Gastrocnemius medialis (tissue), 4 donors: Measurements from ENCODE around the gene THSD4. TPM values are rescaled to one million over a fixed set of nuclear protein-coding genes. Genes with fewer than 3 reads are reported as not detected.

Experiments used
- ATAC-seq, 2 donors: fragments of 150-250 bp; one replicate each; pipeline ENCODE4 v1.9.1; 2016
- DNase-seq, 2 donors: peaks; one replicate each; pipeline ENCODE4 v3.0.0-alpha.2; 2019
- H3K27ac ChIP-seq, 4 donors: fragments of 200-600 bp; sonication (generic); 1 replicate in 1 of 4; 2 replicates in 3 of 4; pipeline ENCODE4 v1.5.1; 2016 to 2018; ENCODE audit warnings: mild to moderate bottlenecking in 2 of 4, moderate library complexity in 1 of 4
- H3K27me3 ChIP-seq, 3 donors: fragments of 200-600 bp; sonication (generic) in 2 of 3; 1 replicate in 1 of 3; 2 replicates in 2 of 3; pipeline versions ENCODE4 v1.5.1 to v1.6.0; 2016 to 2019; ENCODE audit warnings: mild to moderate bottlenecking in 1 of 3, moderate library complexity in 1 of 3
- H3K36me3 ChIP-seq, 2 donors: fragments of 200-600 bp; sonication (generic) in 1 of 2; one replicate each; pipeline ENCODE4 v1.5.1; 2017 to 2018
- H3K4me1 ChIP-seq, 2 donors: fragments of 200-600 bp; sonication (generic) in 1 of 2; one replicate each; pipeline ENCODE4 v1.5.1; 2016 to 2017; ENCODE audit warnings: mild to moderate bottlenecking in 2 of 2
- H3K4me3 ChIP-seq, 4 donors: fragments of 200-600 bp; sonication (generic) in 3 of 4; 1 replicate in 1 of 4; 2 replicates in 3 of 4; pipeline ENCODE4 v1.5.1; 2016 to 2019; ENCODE audit warnings: mild to moderate bottlenecking in 2 of 4
- H3K9me3 ChIP-seq, 3 donors: fragments of 200-600 bp; sonication (generic) in 2 of 3; 1 replicate in 1 of 3; 2 replicates in 2 of 3; pipeline ENCODE4 v1.5.1; 2016 to 2019
- POLR2A ChIP-seq, 2 donors: fragments of 450-650 bp; IDR thresholded peaks; one replicate each; pipeline ENCODE4 v1.6.1; 2017; ENCODE audit warnings: antibody characterized with exemption in 2 of 2, mild to moderate bottlenecking in 2 of 2, moderate library complexity in 2 of 2
- in situ Hi-C, 4 donors: fragments of 200-750 bp; cut with MboI; loops; one replicate each; pipeline versions ENCODE4 v1.15.0 to v1.8.0; 2017; ENCODE audit warnings: low sequenced_read_pairs in 4 of 4
- intact Hi-C: fragments of 100-400 bp; cut with DNase I; formaldehyde crosslinking; loops from one replicate; pipeline ENCODE4 v1.15.1; 2023; ENCODE audit warnings: low total_unique reads
- total RNA-seq, 4 donors: library from RNA; depleted of rRNA; stranded (reverse); fragments of >200 nt; gene quantifications; one replicate each; pipeline versions ENCODE4 v1.1.0 to v1.2.3, GENCODE V29; 2016
- TF ChIP-seq, protein P1 (sequence below), 5 experiments: fragments of 450-650 bp in 3 of 5; fragments of 200-600 bp in 2 of 5; sonication (generic) in 2 of 5; IDR thresholded peaks in 4 of 5; conservative IDR thresholded peaks in 1 of 5; 1 replicate in 4 of 5; 2 replicates in 1 of 5; pipeline ENCODE4 v1.5.1; 2016 to 2019; ENCODE audit warnings: antibody characterized with exemption in 5 of 5, mild to moderate bottlenecking in 3 of 5, moderate library complexity in 3 of 5

Gene THSD4
- total RNA-seq, 4 donors from 2014 or later, result 0.35 to 3.1 (median 0.60) TPM

DNA sequence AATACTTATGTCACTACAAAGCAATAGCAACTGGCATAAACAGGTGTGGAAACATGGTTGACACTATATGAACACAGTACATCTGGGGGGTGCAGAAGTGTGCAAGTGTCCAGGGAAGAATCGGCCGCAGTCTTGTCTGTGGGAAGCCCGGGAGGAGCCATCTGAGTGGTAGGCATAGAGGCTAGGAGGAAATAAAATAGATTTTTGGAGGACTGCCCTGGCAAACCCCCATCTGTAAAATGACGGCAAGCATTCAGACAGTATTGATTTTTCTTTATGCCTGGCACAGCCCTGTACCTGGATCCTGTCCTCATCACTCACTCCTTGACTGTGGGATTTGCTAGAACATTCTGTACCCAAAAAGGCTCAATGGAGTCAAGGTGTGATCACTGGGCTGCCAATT, 31.3 kb downstream of the THSD4 start:
- intact Hi-C loops (no loop called here), in situ Hi-C loops (no loop called here)
- no peaks in the 10 kb centered on the region for H3K36me3 ChIP-seq
- H3K27me3 ChIP-seq, result no peaks in the 10 kb centered on the region
- no peak for ATAC-seq
- DNase-seq, result no peak
- H3K27ac ChIP-seq, result peak overlapping the region in 3 of 4 donors; percentile 76 to 79 (median 77)
- no peaks in the 10 kb centered on the region for H3K9me3 ChIP-seq
- H3K4me1 ChIP-seq, result peaks cover 45 to 53% of the 10 kb centered on the region in 2 donors
- no peak overlapping the region for H3K4me3 ChIP-seq
- TF ChIP-seq, protein P1, sequence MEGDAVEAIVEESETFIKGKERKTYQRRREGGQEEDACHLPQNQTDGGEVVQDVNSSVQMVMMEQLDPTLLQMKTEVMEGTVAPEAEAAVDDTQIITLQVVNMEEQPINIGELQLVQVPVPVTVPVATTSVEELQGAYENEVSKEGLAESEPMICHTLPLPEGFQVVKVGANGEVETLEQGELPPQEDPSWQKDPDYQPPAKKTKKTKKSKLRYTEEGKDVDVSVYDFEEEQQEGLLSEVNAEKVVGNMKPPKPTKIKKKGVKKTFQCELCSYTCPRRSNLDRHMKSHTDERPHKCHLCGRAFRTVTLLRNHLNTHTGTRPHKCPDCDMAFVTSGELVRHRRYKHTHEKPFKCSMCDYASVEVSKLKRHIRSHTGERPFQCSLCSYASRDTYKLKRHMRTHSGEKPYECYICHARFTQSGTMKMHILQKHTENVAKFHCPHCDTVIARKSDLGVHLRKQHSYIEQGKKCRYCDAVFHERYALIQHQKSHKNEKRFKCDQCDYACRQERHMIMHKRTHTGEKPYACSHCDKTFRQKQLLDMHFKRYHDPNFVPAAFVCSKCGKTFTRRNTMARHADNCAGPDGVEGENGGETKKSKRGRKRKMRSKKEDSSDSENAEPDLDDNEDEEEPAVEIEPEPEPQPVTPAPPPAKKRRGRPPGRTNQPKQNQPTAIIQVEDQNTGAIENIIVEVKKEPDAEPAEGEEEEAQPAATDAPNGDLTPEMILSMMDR (IDR thresholded peaks at IDR 0.05 in 4 of 5, conservative IDR thresholded peaks at IDR 0.05 in 1 of 5), result no peak
- no peak for TF ChIP-seq POLR2A (IDR thresholded peaks at IDR 0.05)

GRCh38 chr15:71148048-71148447, 32.8 kb downstream of the THSD4 start:
- Histone ChIP-seq H3K4me3 (no peak overlapping the region), H3K4me1 (peaks cover 39 to 47% of the 10 kb centered on the region in 2 donors), H3K36me3 (no peaks in the 10 kb centered on the region), H3K9me3 (no peaks in the 10 kb centered on the region), H3K27ac (peak overlapping the region; percentile 63 to 79 (median 76)), H3K27me3 (no peaks in the 10 kb centered on the region)
- intact Hi-C loops (loop anchor here (2.0 kb wide), 1 partner anchor 19 kb away; no protein-coding TSS in a partner anchor), in situ Hi-C loops (no loop called here)
- ATAC-seq (peak; percentile 77 to 85), DNase-seq (peak; percentile 17 to 27)
- TF ChIP-seq POLR2A (IDR thresholded peaks at IDR 0.05), result peak in 1 of 2 donors; percentile 41
- TF ChIP-seq, protein P1 (IDR thresholded peaks at IDR 0.05 in 4 of 5, conservative IDR thresholded peaks at IDR 0.05 in 1 of 5), result no peak

DNA sequence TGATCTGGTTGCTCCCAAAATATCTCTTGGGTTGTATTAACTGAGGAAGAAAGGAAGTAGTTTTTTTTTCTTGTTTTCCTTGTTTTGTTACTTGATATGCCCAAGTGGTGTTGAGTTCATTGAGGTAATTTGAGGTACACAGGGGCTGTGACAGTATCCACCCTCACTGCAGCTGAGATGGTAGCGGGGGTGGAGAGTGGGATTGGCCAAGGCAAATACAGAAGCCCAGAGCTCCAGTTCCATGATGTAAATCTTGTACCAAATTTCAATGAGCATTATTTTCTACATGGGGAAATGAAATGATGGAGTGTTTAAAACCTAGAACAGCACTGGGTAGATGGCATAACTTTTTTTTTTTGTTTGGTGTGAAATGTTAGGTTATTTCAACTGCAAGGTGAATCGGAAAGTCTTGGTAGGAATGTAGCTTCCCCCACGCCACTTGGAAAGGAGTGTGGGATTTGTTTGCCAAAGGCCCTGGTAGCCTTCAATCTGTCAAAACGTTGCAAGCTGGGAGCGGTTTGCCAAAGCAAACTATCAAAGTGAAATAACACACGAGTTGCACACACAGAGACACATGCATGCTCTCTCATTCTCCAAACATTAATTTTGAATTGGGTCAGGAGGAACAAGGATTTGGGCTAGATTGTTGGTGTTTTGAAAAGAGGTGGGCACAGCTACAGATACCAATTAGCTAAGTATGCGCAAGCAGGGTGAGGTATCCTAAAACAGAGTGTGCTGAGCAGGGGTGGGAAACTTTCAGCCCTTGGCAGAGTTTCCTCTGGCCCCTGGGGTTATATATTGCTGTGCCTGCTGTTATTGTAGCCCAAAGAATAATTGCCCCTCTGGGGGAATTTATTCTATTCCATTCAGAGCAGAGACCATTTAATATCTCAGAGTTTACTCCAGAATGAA, 34.6 kb downstream of the THSD4 start:
- Histone ChIP-seq H3K4me3 (no peak overlapping the region), H3K36me3 (no peaks in the 10 kb centered on the region), H3K27ac (peak overlapping the region; percentile 63 to 79 (median 76)), H3K27me3 (no peaks in the 10 kb centered on the region), H3K4me1 (peaks cover 36 to 44% of the 10 kb centered on the region in 2 donors), H3K9me3 (no peaks in the 10 kb centered on the region)
- intact Hi-C loops (loop anchor here (2.0 to 5.0 kb wide), 2 partner anchors 21 to 33 kb away; partner anchors contain the start of gene THSD4), in situ Hi-C loops (no loop called here)
- TF ChIP-seq, protein P1 (IDR thresholded peaks at IDR 0.05 in 4 of 5, conservative IDR thresholded peaks at IDR 0.05 in 1 of 5), result no peak
- no peak for TF ChIP-seq POLR2A (IDR thresholded peaks at IDR 0.05)
- ATAC-seq, result peak in 1 of 2 donors; percentile 40
- no peak for DNase-seq

GRCh38 chr15:71151081-71151480, 35.8 kb downstream of the THSD4 start:
- no peak for DNase-seq
- Histone ChIP-seq H3K36me3 (no peaks in the 10 kb centered on the region), H3K4me3 (no peak overlapping the region), H3K27ac (peak overlapping the region in 1 of 4 donors; percentile 79), H3K4me1 (peaks cover 36 to 44% of the 10 kb centered on the region in 2 donors), H3K27me3 (no peaks in the 10 kb centered on the region), H3K9me3 (no peaks in the 10 kb centered on the region)
- in situ Hi-C loops, result no loop called here
- TF ChIP-seq, protein P1 (IDR thresholded peaks at IDR 0.05 in 4 of 5, conservative IDR thresholded peaks at IDR 0.05 in 1 of 5), result no peak
- no peak for TF ChIP-seq POLR2A (IDR thresholded peaks at IDR 0.05)
- ATAC-seq, result no peak
- intact Hi-C loops, result loop anchor here (5.0 kb wide), 1 partner anchor 34 kb away; the partner anchor contains the start of gene THSD4
